Lung (tissue), 12 donors: ENCODE data around the gene VSX1. TPM values are rescaled to one million over a fixed set of nuclear protein-coding genes. Genes with fewer than 3 reads are reported as not detected.

Source experiments
- ATAC-seq: fragments of 200-7000 bp; cut with Tn5 transposase; one replicate; pipeline ENCODE4 v1.9.1; 2020; ENCODE audit warnings: moderate number of reproducible peaks; ENCODE audit not compliant: insufficient read depth, low FRiP score
- DNase-seq, 3 donors: peaks; one replicate each; pipeline ENCODE4 v3.0.0-alpha.2; 2013 to 2017
- H3K27ac ChIP-seq, 2 donors: one replicate each; pipeline ENCODE4 v1.5.1; 2013; ENCODE audit warnings: mild to moderate bottlenecking in 2 of 2, moderate library complexity in 2 of 2, control low read depth in 1 of 2, inconsistent platforms in 1 of 2, low read depth in 1 of 2, low read length in 1 of 2
- H3K27me3 ChIP-seq, 3 donors: one replicate each; pipeline ENCODE4 v1.5.1; 2013; ENCODE audit warnings: low read length in 2 of 3; ENCODE audit not compliant: control insufficient read depth in 3 of 3, insufficient read depth in 3 of 3
- H3K36me3 ChIP-seq, 4 donors: one replicate each; pipeline ENCODE4 v1.5.1; 2013; ENCODE audit warnings: low read length in 4 of 4, mild to moderate bottlenecking in 1 of 4, moderate library complexity in 1 of 4; ENCODE audit not compliant: control insufficient read depth in 4 of 4, insufficient read depth in 4 of 4
- H3K4me1 ChIP-seq, 5 donors: one replicate each; pipeline ENCODE4 v1.5.1; 2013; ENCODE audit warnings: low read length in 5 of 5, mild to moderate bottlenecking in 2 of 5, moderate library complexity in 1 of 5; ENCODE audit not compliant: control insufficient read depth in 5 of 5, insufficient read depth in 5 of 5
- H3K4me3 ChIP-seq: one replicate; pipeline ENCODE4 v1.5.1; 2013; ENCODE audit warnings: mild to moderate bottlenecking, control low read depth, moderate library complexity
- H3K9ac ChIP-seq, 2 donors: one replicate each; pipeline ENCODE4 v1.5.1; 2013; ENCODE audit warnings: low read length in 2 of 2, control low read depth in 1 of 2; ENCODE audit not compliant: insufficient read depth in 1 of 2
- H3K9me3 ChIP-seq, 4 donors: one replicate each; pipeline ENCODE4 v1.5.1; 2013; ENCODE audit warnings: low read length in 3 of 4, mild to moderate bottlenecking in 1 of 4, moderate library complexity in 1 of 4; ENCODE audit not compliant: control insufficient read depth in 4 of 4, insufficient read depth in 3 of 4
- WGBS, 2 donors: extraction: QIAGEN DNeasy Blood & Tissue Kit; methylation state at CpG; one replicate each; pipeline ENCODE4 v1.1.7; 2013; 5-methylcytosine and 5-hydroxymethylcytosine counted together
- polyA plus RNA-seq, 2 donors: library from polyadenylated mRNA; stranded (reverse); fragments of 200-250 nt; gene quantifications; one replicate each; pipeline ENCODE4 v1.2.1, GENCODE V29; 2013
- total RNA-seq, 2 donors: library from RNA; depleted of rRNA in 1 of 2; stranded (reverse); fragments of >200 nt in 1 of 2; gene quantifications; one replicate each; pipeline ENCODE4 v1.2.1, GENCODE V29; 2014 to 2021
- TF ChIP-seq, protein P1 (sequence below): IDR thresholded peaks from 2 replicates; pipeline ENCODE4 v1.5.1; 2012; ENCODE audit warnings: mild to moderate bottlenecking; ENCODE audit errors: control extremely low read depth, extremely low read depth
- donor health status: control.
- donor health status: control.
- donor health status: Bipolar disorder and iron deficiency.
- donor health status: healthy.
- donor health status: DM: yes; HTN: yes; CAD: no.

The VSX1 gene
- total and polyA plus RNA-seq, 4 donors: not detected

DNA sequence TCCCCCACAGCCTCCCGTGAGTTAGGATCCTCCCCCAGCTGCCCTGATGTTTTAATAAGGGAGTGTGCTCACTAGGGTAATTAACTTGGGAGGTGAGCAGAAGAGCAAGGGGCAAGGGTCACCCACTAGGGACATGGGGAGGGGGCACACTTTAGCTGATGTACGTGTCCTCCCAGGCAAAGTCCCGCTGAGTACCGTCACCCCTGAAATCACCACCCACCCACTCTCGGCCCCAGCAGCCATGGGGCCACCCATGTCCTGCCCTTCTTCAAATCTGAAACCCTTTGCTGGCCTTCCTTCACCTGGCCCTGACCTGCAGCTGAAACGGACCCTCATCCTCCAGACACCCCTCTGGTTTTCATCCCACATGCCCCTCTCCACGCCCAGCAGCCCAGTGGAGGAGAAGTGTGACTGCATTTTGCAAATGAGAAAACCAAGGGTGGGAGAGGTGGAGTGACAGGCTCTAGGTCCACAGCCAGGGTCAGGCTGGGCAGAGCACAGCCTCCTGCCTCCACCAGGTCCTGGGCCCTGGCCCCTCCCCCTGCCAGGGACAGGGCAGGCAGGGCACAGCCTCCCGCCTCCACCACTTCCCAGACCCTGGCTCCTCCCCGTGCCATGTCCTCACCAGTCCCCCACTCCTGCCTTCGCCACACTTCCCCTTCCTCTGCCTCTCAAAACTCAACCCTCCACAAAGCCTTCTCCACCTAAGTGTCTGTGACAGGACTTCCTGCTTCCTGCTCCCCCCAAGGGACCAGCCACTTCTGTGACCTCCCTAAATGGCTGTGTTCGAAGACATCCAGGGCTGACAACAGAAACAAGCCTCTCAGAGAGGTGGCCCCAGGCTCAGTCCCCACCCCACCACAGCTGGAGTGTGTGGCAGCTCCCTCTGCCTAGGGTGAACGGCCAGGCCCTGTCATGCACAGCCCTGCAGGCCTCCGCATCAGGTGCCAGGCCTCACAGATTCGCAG lies 39.1 kb downstream of the VSX1 start:
- Histone ChIP-seq H3K27ac (peak overlapping the region; percentile 77 to 78), H3K9me3 (no peaks in the 10 kb centered on the region), H3K36me3 (peaks cover 0 to 20% (median 10%) of the 10 kb centered on the region in 4 donors), H3K4me3 (no peak overlapping the region), H3K27me3 (no peaks in the 10 kb centered on the region), H3K9ac (no peak overlapping the region), H3K4me1 (peaks cover 14 to 54% (median 32%) of the 10 kb centered on the region in 5 donors)
- 49 to 56% methylated on average over 14 of the region's 14 CpGs for WGBS, 2 donors
- TF ChIP-seq, protein P1, sequence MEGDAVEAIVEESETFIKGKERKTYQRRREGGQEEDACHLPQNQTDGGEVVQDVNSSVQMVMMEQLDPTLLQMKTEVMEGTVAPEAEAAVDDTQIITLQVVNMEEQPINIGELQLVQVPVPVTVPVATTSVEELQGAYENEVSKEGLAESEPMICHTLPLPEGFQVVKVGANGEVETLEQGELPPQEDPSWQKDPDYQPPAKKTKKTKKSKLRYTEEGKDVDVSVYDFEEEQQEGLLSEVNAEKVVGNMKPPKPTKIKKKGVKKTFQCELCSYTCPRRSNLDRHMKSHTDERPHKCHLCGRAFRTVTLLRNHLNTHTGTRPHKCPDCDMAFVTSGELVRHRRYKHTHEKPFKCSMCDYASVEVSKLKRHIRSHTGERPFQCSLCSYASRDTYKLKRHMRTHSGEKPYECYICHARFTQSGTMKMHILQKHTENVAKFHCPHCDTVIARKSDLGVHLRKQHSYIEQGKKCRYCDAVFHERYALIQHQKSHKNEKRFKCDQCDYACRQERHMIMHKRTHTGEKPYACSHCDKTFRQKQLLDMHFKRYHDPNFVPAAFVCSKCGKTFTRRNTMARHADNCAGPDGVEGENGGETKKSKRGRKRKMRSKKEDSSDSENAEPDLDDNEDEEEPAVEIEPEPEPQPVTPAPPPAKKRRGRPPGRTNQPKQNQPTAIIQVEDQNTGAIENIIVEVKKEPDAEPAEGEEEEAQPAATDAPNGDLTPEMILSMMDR: no peak
- ATAC-seq (peak; percentile 59), DNase-seq (peak in 1 of 3 donors; percentile 59)

DNA sequence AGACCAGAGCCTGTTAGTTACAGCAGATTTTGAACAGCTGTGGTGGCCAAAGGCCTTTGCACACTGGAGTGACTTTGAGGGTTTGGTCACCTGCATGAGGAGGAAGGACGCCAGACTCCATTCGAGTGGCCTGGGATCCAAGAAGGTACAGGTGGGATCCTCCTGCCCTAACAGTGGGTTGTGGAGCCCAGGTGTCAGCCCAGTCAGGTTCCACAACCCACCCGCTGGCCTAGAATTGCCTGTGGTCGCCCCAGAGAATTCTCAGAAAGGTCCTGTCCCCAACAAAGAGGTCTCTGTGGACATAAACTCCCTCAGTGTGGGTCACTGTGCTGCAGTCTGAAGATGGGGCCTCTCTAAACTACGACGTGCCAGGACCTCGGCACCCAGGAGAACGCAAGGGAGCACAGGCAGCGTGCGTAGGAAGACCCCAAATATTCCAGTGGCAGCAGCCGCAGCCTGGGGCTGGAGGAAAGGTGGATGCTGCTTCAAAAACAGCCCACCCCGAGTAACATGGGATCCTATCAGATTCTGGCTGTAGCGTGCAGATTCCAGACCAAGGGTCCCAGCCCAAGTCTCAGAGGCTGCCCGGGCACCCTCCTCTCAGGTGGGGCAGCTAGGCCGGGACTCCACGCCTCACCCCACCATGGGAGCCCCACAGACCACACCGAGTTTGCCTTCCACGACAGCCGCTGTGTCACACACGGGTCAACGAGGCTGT lies 40.0 kb downstream of the VSX1 start:
- DNase-seq: no peak
- H3K9me3 ChIP-seq: no peaks in the 10 kb centered on the region
- 88 to 89% methylated on average over 21 of the region's 21 CpGs for WGBS, 2 donors
- peak overlapping the region; percentile 13 to 77 for H3K27ac ChIP-seq
- TF ChIP-seq, protein P1: no peak
- H3K36me3 ChIP-seq: peaks cover 0 to 14% (median 8%) of the 10 kb centered on the region in 4 donors
- no peak overlapping the region for H3K4me3 ChIP-seq
- no peak for ATAC-seq
- peaks cover 18 to 62% (median 39%) of the 10 kb centered on the region in 5 donors for H3K4me1 ChIP-seq
- H3K27me3 ChIP-seq: no peaks in the 10 kb centered on the region
- no peak overlapping the region for H3K9ac ChIP-seq

DNA sequence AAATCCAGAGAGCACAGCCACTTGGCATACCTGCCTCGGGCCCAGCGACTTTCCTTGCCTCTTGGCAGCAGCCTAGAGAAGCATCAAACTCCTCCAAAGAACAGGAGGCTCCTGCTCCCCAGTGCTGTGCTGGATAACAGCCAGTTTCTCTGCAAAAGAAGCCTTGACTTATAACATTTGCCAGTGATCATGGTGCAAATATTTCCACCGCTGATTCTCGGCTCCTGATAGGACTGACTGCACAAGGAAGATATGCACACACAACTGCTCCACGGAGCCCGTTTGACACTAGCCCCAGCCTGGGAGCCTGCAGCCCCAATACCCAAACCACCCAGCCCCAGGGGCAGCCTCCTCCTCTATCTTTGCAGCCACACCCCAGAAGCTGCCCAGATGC lies 41.5 kb downstream of the VSX1 start:
- no peak overlapping the region for H3K4me3 ChIP-seq
- DNase-seq (peak; percentile 64 to 81 (median 69)), ATAC-seq (no peak)
- no peak overlapping the region for H3K9ac ChIP-seq
- H3K27ac ChIP-seq: peak overlapping the region; percentile 86 to 93
- H3K9me3 ChIP-seq: no peaks in the 10 kb centered on the region
- TF ChIP-seq, protein P1: no peak
- H3K27me3 ChIP-seq: no peaks in the 10 kb centered on the region
- H3K36me3 ChIP-seq: peaks cover 0 to 6% (median 2%) of the 10 kb centered on the region in 4 donors
- 33 to 68% methylated on average over 6 of the region's 6 CpGs for WGBS, 2 donors
- H3K4me1 ChIP-seq: peaks cover 18 to 58% (median 52%) of the 10 kb centered on the region in 5 donors
